H1 (cell line): Measurements from ENCODE around the gene SIN3B. TPM values are rescaled to one million over a fixed set of nuclear protein-coding genes. Genes with fewer than 3 reads are reported as not detected.

Source experiments
- CTCF ChIA-PET: fragments of 300-600 bp; sonication (Branson Sonifier 250); formaldehyde crosslinking; loops from one replicate; lab custom pipeline; 2021; ENCODE audit not compliant: partially characterized antibody; lab: Charles Lee
- POLR2A ChIA-PET: fragments of 300-600 bp; sonication (Branson Sonifier 250); formaldehyde crosslinking; loops from one replicate; lab custom pipeline; 2021; ENCODE audit warnings: inconsistent platforms; ENCODE audit not compliant: partially characterized antibody; lab: Charles Lee
- DNase-seq, 2 experiments: peaks; one replicate each; pipeline versions ENCODE4 v3.0.0 to v3.0.0-alpha.2; 2010 to 2022; ENCODE audit warnings: low spot score in 2 of 2, low read depth in 1 of 2, mixed read lengths in 1 of 2
- FAIRE-seq: peaks from 2 replicates; lab custom pipeline; 2011; peaks lifted over from hg19 to GRCh38; lab: Jason Lieb, UNC
- H2AFZ ChIP-seq: 2 replicates; pipeline ENCODE4 v1.8.1; 2012; ENCODE audit warnings: low read length, inconsistent platforms
- H2AK5ac ChIP-seq: 2 replicates; pipeline ENCODE4 v1.6.1; 2013; ENCODE audit warnings: low read depth, low read length
- H2BK120ac ChIP-seq: replicated peaks from 2 replicates; pipeline ENCODE3; 2013; ENCODE audit warnings: low read depth, low read length, inconsistent platforms
- H2BK12ac ChIP-seq: 2 replicates; pipeline ENCODE4 v1.6.1; 2013; ENCODE audit warnings: low read depth, low read length
- H2BK15ac ChIP-seq: 2 replicates; pipeline ENCODE4 v1.6.1; 2013; ENCODE audit warnings: low read length
- H2BK20ac ChIP-seq: 2 replicates; pipeline ENCODE4 v1.6.1; 2013; ENCODE audit warnings: low read length
- H2BK5ac ChIP-seq: 2 replicates; pipeline ENCODE4 v1.6.1; 2013; ENCODE audit warnings: low read depth, low read length
- H3K14ac ChIP-seq: 2 replicates; pipeline ENCODE4 v1.6.1; 2013; ENCODE audit warnings: inconsistent platforms; ENCODE audit not compliant: insufficient read length
- H3K18ac ChIP-seq: 2 replicates; pipeline ENCODE4 v1.6.1; 2013; ENCODE audit warnings: low read length; ENCODE audit errors: extremely low read depth
- H3K23ac ChIP-seq: 2 replicates; pipeline ENCODE4 v1.6.1; 2013; ENCODE audit warnings: inconsistent platforms; ENCODE audit not compliant: insufficient read length
- H3K23me2 ChIP-seq: 2 replicates; pipeline ENCODE4 v1.6.1; 2013; ENCODE audit warnings: low read depth, low read length
- H3K27ac ChIP-seq: 2 replicates; pipeline ENCODE4 v1.6.1; 2011; ENCODE audit warnings: low read depth, low read length, inconsistent platforms
- H3K27me3 ChIP-seq, 4 experiments: replicated peaks in 1 of 4; 1 replicate in 1 of 4; 2 replicates in 3 of 4; pipeline versions ENCODE4 v1.6.1 to v1.8.1; 2011 to 2013; ENCODE audit warnings: low read length in 3 of 4, mild to moderate bottlenecking in 3 of 4, inconsistent platforms in 2 of 4, mixed read lengths in 2 of 4, moderate library complexity in 1 of 4; ENCODE audit not compliant: control insufficient read depth in 3 of 4, insufficient read depth in 3 of 4; ENCODE audit errors: extremely low read depth in 1 of 4
- H3K36me3 ChIP-seq, 4 experiments: 2 replicates each; pipeline versions ENCODE4 v1.6.1 to v1.8.1; 2011 to 2013; ENCODE audit warnings: mild to moderate bottlenecking in 4 of 4, low read length in 3 of 4, moderate library complexity in 2 of 4, control low read depth in 1 of 4, inconsistent platforms in 1 of 4; ENCODE audit not compliant: insufficient read depth in 4 of 4, control insufficient read depth in 2 of 4
- H3K4ac ChIP-seq: replicated peaks from 2 replicates; pipeline ENCODE3; 2013; ENCODE audit warnings: low read length, low read depth, mixed read lengths, inconsistent platforms; ENCODE audit not compliant: insufficient read length
- H3K4me1 ChIP-seq, 4 experiments: replicated peaks in 1 of 4; 1 replicate in 1 of 4; 2 replicates in 3 of 4; pipeline versions ENCODE4 v1.6.1 to v1.8.1; 2011 to 2013; ENCODE audit warnings: low read length in 3 of 4, inconsistent platforms in 2 of 4, mixed read lengths in 1 of 4; ENCODE audit not compliant: insufficient read depth in 4 of 4, control insufficient read depth in 3 of 4
- H3K4me2 ChIP-seq, 2 experiments: 2 replicates each; pipeline versions ENCODE4 v1.6.1 to v1.8.1; 2011 to 2013; ENCODE audit warnings: low read depth in 2 of 2, low read length in 2 of 2, control low read depth in 1 of 2, inconsistent platforms in 1 of 2, mild to moderate bottlenecking in 1 of 2; ENCODE audit not compliant: insufficient read depth in 1 of 2
- H3K4me3 ChIP-seq, 4 experiments: fragments of 200-600, 300-600 bp in 1 of 4; sonication (generic), shearing (Covaris generic), sonication (Bioruptor Twin) in 1 of 4; 2 replicates each; pipeline versions ENCODE4 v1.5.1 to v1.8.1; 2011 to 2016; ENCODE audit warnings: low read length in 4 of 4, low read depth in 3 of 4, control low read depth in 2 of 4, inconsistent platforms in 2 of 4, mild to moderate bottlenecking in 2 of 4, mixed read lengths in 1 of 4, moderate library complexity in 1 of 4; ENCODE audit not compliant: insufficient read depth in 2 of 4; ENCODE audit errors: extremely low read depth in 1 of 4
- H3K56ac ChIP-seq: replicated peaks from 2 replicates; pipeline ENCODE3; 2013; ENCODE audit warnings: low read depth, mild to moderate bottlenecking, mixed read lengths, low read length, inconsistent platforms; ENCODE audit not compliant: insufficient read length
- H3K79me1 ChIP-seq: 2 replicates; pipeline ENCODE4 v1.6.1; 2013; ENCODE audit warnings: low read depth, low read length, control low read depth
- H3K79me2 ChIP-seq, 2 experiments: 2 replicates each; pipeline versions ENCODE4 v1.6.1 to v1.8.1; 2012 to 2013; ENCODE audit warnings: low read length in 2 of 2, mild to moderate bottlenecking in 2 of 2, inconsistent platforms in 1 of 2; ENCODE audit not compliant: insufficient read depth in 2 of 2, control insufficient read depth in 1 of 2
- H3K9ac ChIP-seq, 4 experiments: replicated peaks in 1 of 4; 1 replicate in 1 of 4; 2 replicates in 3 of 4; pipeline versions ENCODE4 v1.6.1 to v1.8.1; 2011 to 2013; ENCODE audit warnings: low read depth in 3 of 4, low read length in 3 of 4, control low read depth in 2 of 4, mild to moderate bottlenecking in 2 of 4, moderate library complexity in 2 of 4, inconsistent platforms in 1 of 4; ENCODE audit errors: extremely low read depth in 1 of 4
- H3K9me3 ChIP-seq, 2 experiments: 2 replicates each; pipeline versions ENCODE4 v1.6.1 to v1.8.1; 2012 to 2013; ENCODE audit warnings: mild to moderate bottlenecking in 2 of 2, moderate library complexity in 2 of 2, control low read depth in 1 of 2, inconsistent platforms in 1 of 2, low read depth in 1 of 2, low read length in 1 of 2, mixed read lengths in 1 of 2; ENCODE audit not compliant: insufficient read depth in 2 of 2
- H4K20me1 ChIP-seq, 2 experiments: replicated peaks in 1 of 2; 2 replicates each; pipeline versions ENCODE3 to v1.8.1; 2011 to 2013; ENCODE audit warnings: inconsistent platforms in 2 of 2, low read length in 2 of 2, mild to moderate bottlenecking in 1 of 2; ENCODE audit not compliant: insufficient read depth in 2 of 2, control insufficient read depth in 1 of 2
- H4K5ac ChIP-seq: 2 replicates; pipeline ENCODE4 v1.6.1; 2013; ENCODE audit warnings: low read length, low read depth, mixed read lengths, inconsistent platforms; ENCODE audit not compliant: insufficient read length
- H4K8ac ChIP-seq: 2 replicates; pipeline ENCODE4 v1.8.0; 2013; ENCODE audit warnings: mild to moderate bottlenecking, moderate library complexity, low read length, inconsistent platforms; ENCODE audit not compliant: insufficient read depth; ENCODE audit errors: extremely low read depth
- H4K91ac ChIP-seq: replicated peaks from 2 replicates; pipeline ENCODE3; 2013; ENCODE audit warnings: low read length, mixed read lengths, inconsistent platforms; ENCODE audit not compliant: insufficient read length
- ASH2L ChIP-seq: fragments of 200-600, 300-600 bp; sonication (generic); IDR thresholded peaks from one replicate; pipeline ENCODE4 v1.7.1; 2017; ENCODE audit warnings: low read length
- ATF3 ChIP-seq: IDR thresholded peaks from 2 replicates; pipeline ENCODE4 v1.6.1; 2011; ENCODE audit warnings: low read depth, mild to moderate bottlenecking, low read length; ENCODE audit not compliant: insufficient read depth
- CEBPB ChIP-seq: IDR thresholded peaks from 2 replicates; pipeline ENCODE4 v1.6.1; 2012; ENCODE audit warnings: low read depth, low read length
- EZH2 ChIP-seq: fragments of 200-600 bp; sonication (generic); IDR thresholded peaks from 2 replicates; pipeline ENCODE4 v1.7.1; 2012; ENCODE audit warnings: low read depth, mild to moderate bottlenecking, moderate library complexity, low read length, inconsistent platforms; ENCODE audit not compliant: severe bottlenecking
- GABPA ChIP-seq: IDR thresholded peaks from 2 replicates; pipeline ENCODE4 v1.6.1; 2011; ENCODE audit warnings: mild to moderate bottlenecking, low read length, moderate library complexity, borderline replicate concordance; ENCODE audit not compliant: insufficient read depth
- RAD21 ChIP-seq, 2 experiments: IDR thresholded peaks in 1 of 2; conservative IDR thresholded peaks in 1 of 2; 2 replicates each; pipeline ENCODE4 v1.6.1; 2011; ENCODE audit warnings: low read depth in 2 of 2, low read length in 2 of 2, improper control_type of control experiment in 1 of 2, inconsistent platforms in 1 of 2, mild to moderate bottlenecking in 1 of 2, moderate library complexity in 1 of 2
- SIRT6 ChIP-seq: IDR thresholded peaks from one replicate; pipeline ENCODE4 v1.7.1; 2012; ENCODE audit warnings: low read length, inconsistent platforms
- USF2 ChIP-seq: IDR thresholded peaks from 2 replicates; pipeline ENCODE4 v1.6.1; 2011; ENCODE audit warnings: low read length, improper control_type of control experiment
- WGBS, 2 experiments: shearing (Covaris generic) in 1 of 2; methylation state at CpG; one replicate each; pipeline versions ENCODE4 v1.1.6 to v1.1.7; 2013 to 2015; ENCODE audit warnings: low lambda C conversion rate in 2 of 2, mixed read lengths in 2 of 2, inconsistent platforms in 1 of 2, low coverage in 1 of 2, missing lambda C conversion rate in 1 of 2; ENCODE audit not compliant: insufficient replicate concordance in 2 of 2, insufficient coverage in 1 of 2, insufficient read length in 1 of 2; ENCODE audit errors: extremely low coverage in 1 of 2, missing lambda C conversion rate in 1 of 2; 5-methylcytosine and 5-hydroxymethylcytosine counted together
- polyA plus RNA-seq, 7 experiments: library from polyadenylated mRNA; depleted of rRNA in 3 of 7; stranded (reverse) in 5 of 7; unstranded in 2 of 7; fragments of >200 nt in 5 of 7; fragments of 200-250 nt in 2 of 7; gene quantifications; 1 replicate in 5 of 7; 2 replicates in 1 of 7; 4 replicates in 1 of 7; pipeline versions ENCODE4 v1.2.1 to v1.2.3, GENCODE V29; 2011 to 2013; ENCODE audit warnings: missing spikeins in 2 of 7, mixed read lengths in 2 of 7
- total RNA-seq: library from RNA; stranded (reverse); fragmentation: NEBNext Ultra II Directional; extraction: Animal tissue kit (Norgen Biotek cat#: 25700); gene quantifications from 2 replicates; pipeline ENCODE4 v1.2.1, GENCODE V29; 2021
- TF ChIP-seq, protein P1 (sequence below), 3 experiments: IDR thresholded peaks; 1 replicate in 2 of 3; 2 replicates in 1 of 3; pipeline versions ENCODE4 v1.5.1 to v1.6.1; 2011; ENCODE audit warnings: low read length in 3 of 3, mild to moderate bottlenecking in 3 of 3, inconsistent platforms in 2 of 3, low read depth in 1 of 3, moderate library complexity in 1 of 3; ENCODE audit not compliant: insufficient read depth in 1 of 3; ENCODE audit errors: control extremely low read depth in 1 of 3

Gene SIN3B
- total and polyA plus RNA-seq, 2 of the 8 experiments (the other 6 are each of a cell fraction or from before 2014, with no cell fraction given) = 29.5 to 71.1 TPM

DNA sequence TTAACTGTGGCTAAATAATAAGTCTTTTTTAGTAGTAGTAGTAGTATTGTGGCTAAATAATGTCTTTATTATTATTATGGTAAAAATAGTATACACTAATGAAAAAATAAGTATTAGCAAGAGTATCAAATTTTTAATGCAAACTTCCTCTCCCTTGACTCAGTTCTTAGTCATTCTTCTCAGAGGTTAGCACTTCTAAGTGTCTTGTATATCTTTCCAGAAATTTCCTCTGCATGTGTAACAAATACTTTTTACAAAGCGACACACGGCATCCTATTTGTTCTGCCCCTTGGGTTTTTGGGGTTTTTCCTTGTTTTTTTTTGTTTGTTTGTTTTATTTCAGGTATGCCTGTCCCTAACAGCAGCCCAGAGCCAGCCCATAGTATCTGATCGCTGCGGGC lies 20.9 kb downstream of the SIN3B start:
- no peak overlapping the region for H3K27ac ChIP-seq
- no peak overlapping the region for H2AFZ ChIP-seq
- ChIA-PET CTCF (no interaction called here), POLR2A (interaction anchor here (0.6 kb wide), 1 partner anchor 43 kb away, joined by 3 read pairs; no protein-coding TSS in a partner anchor)
- no peaks in the 10 kb centered on the region for H3K23me2 ChIP-seq
- H3K18ac ChIP-seq = no peak overlapping the region
- peaks cover 10 to 16% of the 10 kb centered on the region in 2 experiments for H4K20me1 ChIP-seq
- no peaks in the 10 kb centered on the region for H3K9me3 ChIP-seq
- H4K8ac ChIP-seq = no peak overlapping the region
- no peak overlapping the region for H3K56ac ChIP-seq
- no peaks in the 10 kb centered on the region for H3K27me3 ChIP-seq
- no peak overlapping the region for H2BK12ac ChIP-seq
- H3K4me3 ChIP-seq = no peak overlapping the region
- H4K5ac ChIP-seq = no peak overlapping the region
- DNase-seq (no peak), FAIRE-seq (no peak)
- H3K23ac ChIP-seq = no peak overlapping the region
- no peak overlapping the region for H2AK5ac ChIP-seq
- no peak overlapping the region for H3K9ac ChIP-seq
- no peaks in the 10 kb centered on the region for H3K79me2 ChIP-seq
- no peak overlapping the region for H2BK5ac ChIP-seq
- H3K79me1 ChIP-seq = no peaks in the 10 kb centered on the region
- H3K4me2 ChIP-seq = no peak overlapping the region
- peaks cover 25 to 85% (median 62%) of the 10 kb centered on the region in 4 experiments for H3K36me3 ChIP-seq
- H3K4ac ChIP-seq = no peak overlapping the region
- H3K4me1 ChIP-seq = no peaks in the 10 kb centered on the region; a peak in 1 of 7 replicates
- H3K14ac ChIP-seq = no peak overlapping the region
- H4K91ac ChIP-seq = no peak overlapping the region
- WGBS, 2 experiments = 95% methylated on average over 4 of the region's 4 CpGs; no CpG with 5 or more reads in 1 of the 2 experiments
- no peak overlapping the region for H2BK15ac ChIP-seq
- H2BK20ac ChIP-seq = no peak overlapping the region
- H2BK120ac ChIP-seq = no peak overlapping the region
- TF ChIP-seq, protein P1, sequence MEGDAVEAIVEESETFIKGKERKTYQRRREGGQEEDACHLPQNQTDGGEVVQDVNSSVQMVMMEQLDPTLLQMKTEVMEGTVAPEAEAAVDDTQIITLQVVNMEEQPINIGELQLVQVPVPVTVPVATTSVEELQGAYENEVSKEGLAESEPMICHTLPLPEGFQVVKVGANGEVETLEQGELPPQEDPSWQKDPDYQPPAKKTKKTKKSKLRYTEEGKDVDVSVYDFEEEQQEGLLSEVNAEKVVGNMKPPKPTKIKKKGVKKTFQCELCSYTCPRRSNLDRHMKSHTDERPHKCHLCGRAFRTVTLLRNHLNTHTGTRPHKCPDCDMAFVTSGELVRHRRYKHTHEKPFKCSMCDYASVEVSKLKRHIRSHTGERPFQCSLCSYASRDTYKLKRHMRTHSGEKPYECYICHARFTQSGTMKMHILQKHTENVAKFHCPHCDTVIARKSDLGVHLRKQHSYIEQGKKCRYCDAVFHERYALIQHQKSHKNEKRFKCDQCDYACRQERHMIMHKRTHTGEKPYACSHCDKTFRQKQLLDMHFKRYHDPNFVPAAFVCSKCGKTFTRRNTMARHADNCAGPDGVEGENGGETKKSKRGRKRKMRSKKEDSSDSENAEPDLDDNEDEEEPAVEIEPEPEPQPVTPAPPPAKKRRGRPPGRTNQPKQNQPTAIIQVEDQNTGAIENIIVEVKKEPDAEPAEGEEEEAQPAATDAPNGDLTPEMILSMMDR (IDR thresholded peaks at IDR 0.05; ENCODE audit: control extremely low read depth in 1 of 3, insufficient read depth in 1 of 3, low read depth in 1 of 3, low read length in 3 of 3) = no peak
- TF ChIP-seq ATF3 (no peak), USF2 (no peak), ASH2L (no peak), EZH2 (no peak), CEBPB (no peak), SIRT6 (no peak), RAD21 (IDR thresholded peaks at IDR 0.05 in 1 of 2, conservative IDR thresholded peaks at IDR 0.05 in 1 of 2; ENCODE audit: low read depth in 2 of 2, low read length in 2 of 2) (no peak), GABPA (no peak)
